Trophoblast cell (in vitro differentiated cells and primary cell): ENCODE data around the gene ZYX.

ENCODE experiments used
- DNase-seq, 2 donors: peaks; one replicate each; pipeline ENCODE4 v3.0.0-alpha.2; 2016
- H2AFZ ChIP-seq: 2 replicates; pipeline ENCODE4 v1.6.1; 2013; ENCODE audit warnings: low read length, moderate library complexity, mild to moderate bottlenecking; ENCODE audit not compliant: insufficient read depth, poor library complexity
- H2AK5ac ChIP-seq: 2 replicates; pipeline ENCODE4 v1.6.1; 2013; ENCODE audit warnings: mild to moderate bottlenecking, low read length
- H2BK120ac ChIP-seq: 2 replicates; pipeline ENCODE4 v1.6.1; 2013; ENCODE audit warnings: low read length, mild to moderate bottlenecking, moderate library complexity; ENCODE audit not compliant: insufficient read depth, poor library complexity
- H2BK12ac ChIP-seq: 2 replicates; pipeline ENCODE4 v1.6.1; 2013; ENCODE audit warnings: mild to moderate bottlenecking, low read length, moderate library complexity
- H2BK5ac ChIP-seq: 2 replicates; pipeline ENCODE4 v1.6.1; 2013; ENCODE audit warnings: low read length, low read depth, moderate library complexity, mild to moderate bottlenecking; ENCODE audit not compliant: poor library complexity
- H3K14ac ChIP-seq: 2 replicates; pipeline ENCODE4 v1.6.1; 2013; ENCODE audit warnings: mild to moderate bottlenecking, low read length
- H3K18ac ChIP-seq: 2 replicates; pipeline ENCODE4 v1.6.1; 2013; ENCODE audit warnings: mild to moderate bottlenecking, low read length
- H3K23ac ChIP-seq: 2 replicates; pipeline ENCODE4 v1.6.1; 2013; ENCODE audit warnings: low read length
- H3K27ac ChIP-seq: 2 replicates; pipeline ENCODE4 v1.5.1; 2013; ENCODE audit warnings: low read depth, mild to moderate bottlenecking, inconsistent platforms, low read length, moderate library complexity
- H3K27me3 ChIP-seq: 2 replicates; pipeline ENCODE4 v1.6.1; 2013; ENCODE audit warnings: inconsistent platforms, mild to moderate bottlenecking, low read length, moderate library complexity; ENCODE audit not compliant: insufficient read depth
- H3K36me3 ChIP-seq, 2 experiments: 1 replicate in 1 of 2; 2 replicates in 1 of 2; pipeline ENCODE4 v1.6.1; 2013; ENCODE audit warnings: low read length in 2 of 2, mild to moderate bottlenecking in 2 of 2, moderate library complexity in 1 of 2; ENCODE audit not compliant: insufficient read depth in 2 of 2, control insufficient read depth in 1 of 2
- H3K4ac ChIP-seq: 2 replicates; pipeline ENCODE4 v1.6.1; 2013; ENCODE audit warnings: low read depth, mild to moderate bottlenecking, low read length, moderate library complexity
- H3K4me1 ChIP-seq, 2 experiments: 1 replicate in 1 of 2; 2 replicates in 1 of 2; pipeline ENCODE4 v1.6.1; 2013; ENCODE audit warnings: low read length in 2 of 2, mild to moderate bottlenecking in 2 of 2, moderate library complexity in 1 of 2; ENCODE audit not compliant: insufficient read depth in 2 of 2, control insufficient read depth in 1 of 2
- H3K4me2 ChIP-seq: 2 replicates; pipeline ENCODE4 v1.6.1; 2013; ENCODE audit warnings: inconsistent platforms, mild to moderate bottlenecking, low read length, moderate library complexity
- H3K4me3 ChIP-seq: 2 replicates; pipeline ENCODE4 v1.5.1; 2013; ENCODE audit warnings: mild to moderate bottlenecking, low read depth, low read length, inconsistent platforms
- H3K79me1 ChIP-seq: one replicate; pipeline ENCODE4 v1.6.1; 2013; ENCODE audit warnings: low read length
- H3K79me2 ChIP-seq: 2 replicates; pipeline ENCODE4 v1.6.1; 2013; ENCODE audit warnings: low read length, mild to moderate bottlenecking; ENCODE audit not compliant: control insufficient read depth, insufficient read depth, poor library complexity
- H3K9ac ChIP-seq: 2 replicates; pipeline ENCODE4 v1.6.1; 2013; ENCODE audit warnings: mild to moderate bottlenecking, low read length
- H3K9me3 ChIP-seq: 2 replicates; pipeline ENCODE4 v1.6.1; 2013; ENCODE audit warnings: low read depth, mild to moderate bottlenecking, control low read depth, inconsistent platforms, low read length; ENCODE audit not compliant: insufficient read depth
- H4K12ac ChIP-seq: 2 replicates; pipeline ENCODE4 v1.6.1; 2013; ENCODE audit warnings: low read depth, mild to moderate bottlenecking, low read length, moderate library complexity
- H4K8ac ChIP-seq: 2 replicates; pipeline ENCODE4 v1.6.1; 2013; ENCODE audit warnings: low read depth, mild to moderate bottlenecking, low read length, moderate library complexity
- H4K91ac ChIP-seq: one replicate; pipeline ENCODE4 v1.6.1; 2013; ENCODE audit warnings: low read depth, mild to moderate bottlenecking, low read length, moderate library complexity
- WGBS: extraction: QIAGEN DNeasy Blood & Tissue Kit; methylation state at CpG from one replicate; pipeline ENCODE4 v1.1.7; 2013; ENCODE audit warnings: missing lambda C conversion rate; ENCODE audit not compliant: insufficient read length, insufficient coverage; ENCODE audit errors: extremely low coverage; 5-methylcytosine and 5-hydroxymethylcytosine counted together

Gene ZYX

DNA sequence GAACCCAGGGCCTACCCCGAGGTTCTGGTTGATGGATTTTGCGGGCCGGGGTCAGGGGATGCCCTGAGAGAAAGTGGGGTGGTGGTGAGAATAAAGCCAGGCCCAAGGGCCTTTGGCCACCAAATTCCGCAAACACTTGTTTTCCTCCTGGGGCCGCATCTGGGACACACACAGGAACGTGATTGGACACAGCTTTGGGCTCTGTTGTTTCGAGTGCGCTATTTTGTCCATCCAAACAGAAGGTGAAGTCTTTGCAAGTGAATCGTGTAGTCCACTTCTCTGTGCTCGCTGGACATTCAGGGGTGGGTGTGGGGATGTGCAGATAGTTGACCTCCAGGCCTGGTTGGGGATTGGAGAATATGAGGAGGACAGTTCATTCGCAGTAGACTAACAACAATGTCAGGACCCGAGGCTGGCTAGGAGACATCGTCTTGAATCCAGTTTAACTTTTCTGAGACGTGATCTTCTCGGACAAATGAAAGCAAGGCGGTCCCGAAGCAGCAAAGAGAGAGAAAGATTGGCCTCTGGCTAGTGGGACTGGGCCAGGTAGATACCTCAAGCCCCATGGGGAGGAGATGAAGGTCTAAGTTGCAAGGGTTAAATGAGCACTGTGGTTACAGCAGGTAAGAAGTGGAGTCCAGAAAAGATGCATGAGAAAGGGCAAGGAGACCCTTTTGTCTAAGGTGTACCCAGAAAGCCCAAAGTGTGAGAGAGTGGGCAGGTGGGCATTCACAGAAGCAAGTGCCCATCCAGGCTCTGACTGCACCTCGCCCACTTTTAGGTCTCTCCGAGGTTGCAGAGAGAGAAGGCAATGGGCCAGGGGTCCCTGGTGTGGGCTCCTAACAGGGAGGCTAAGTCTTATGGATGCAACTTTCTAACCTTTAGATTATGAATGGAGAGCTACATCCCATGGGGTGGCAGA is 17.9 kb upstream of the ZYX start:
- Histone ChIP-seq H2AK5ac (no peak overlapping the region), H2BK120ac (no peak overlapping the region), H3K27me3 (peaks cover 46% of the 10 kb centered on the region), H3K4me2 (peak overlapping the region; percentile 60), H3K4me1 (peaks cover 0 to 5% of the 10 kb centered on the region in 2 experiments), H4K91ac (no peak overlapping the region), H3K4me3 (no peak overlapping the region), H3K36me3 (no peaks in the 10 kb centered on the region), H3K9me3 (peaks cover 2% of the 10 kb centered on the region), H3K79me2 (no peaks in the 10 kb centered on the region), H2BK5ac (no peak overlapping the region), H3K27ac (no peak overlapping the region), H4K12ac (no peak overlapping the region), H3K23ac (no peak overlapping the region), H3K4ac (no peak overlapping the region), H3K18ac (no peak overlapping the region), H2AFZ (no peak overlapping the region), H3K14ac (no peak overlapping the region), H3K9ac (no peak overlapping the region), H4K8ac (no peak overlapping the region), H2BK12ac (no peak overlapping the region), H3K79me1 (no peaks in the 10 kb centered on the region)
- DNase-seq, result no peak
- no CpG with 5 or more reads among the region's 19 CpGs for WGBS

DNA sequence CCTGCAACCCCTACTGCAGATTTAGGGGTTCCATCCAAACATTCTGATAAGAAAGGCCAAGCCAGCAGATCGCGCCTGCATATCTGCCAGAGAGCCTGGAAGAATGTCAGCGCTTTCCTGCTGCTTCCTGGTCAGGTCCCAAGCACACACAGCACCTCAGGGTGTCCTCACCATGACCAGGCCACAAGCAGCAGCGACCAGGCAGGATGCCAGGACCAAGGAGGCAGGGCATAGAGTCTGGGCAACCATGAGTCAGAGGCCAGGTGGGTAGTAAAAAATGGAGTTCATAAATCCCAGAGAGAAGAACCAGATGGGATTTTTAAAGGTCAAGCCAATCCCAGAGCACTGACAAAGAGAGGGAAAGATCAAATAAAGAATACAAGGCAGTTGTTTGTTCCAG is 13.2 kb upstream of the ZYX start:
- Histone ChIP-seq H3K4me2 (no peak overlapping the region), H4K8ac (no peak overlapping the region), H3K79me1 (peaks cover 2% of the 10 kb centered on the region), H3K4me3 (no peak overlapping the region), H3K36me3 (no peaks in the 10 kb centered on the region), H3K9ac (no peak overlapping the region), H3K4me1 (peaks cover 9% of the 10 kb centered on the region in 2 experiments), H4K12ac (no peak overlapping the region), H2BK5ac (no peak overlapping the region), H3K4ac (no peak overlapping the region), H2AFZ (no peak overlapping the region), H2AK5ac (no peak overlapping the region), H2BK12ac (no peak overlapping the region), H3K14ac (no peak overlapping the region), H3K79me2 (no peaks in the 10 kb centered on the region), H3K27me3 (peaks cover 14% of the 10 kb centered on the region), H3K27ac (no peak overlapping the region), H2BK120ac (no peak overlapping the region), H3K18ac (no peak overlapping the region), H3K9me3 (no peaks in the 10 kb centered on the region), H3K23ac (no peak overlapping the region), H4K91ac (no peak overlapping the region)
- WGBS, result no CpG with 5 or more reads among the region's 4 CpGs
- no peak for DNase-seq

DNA sequence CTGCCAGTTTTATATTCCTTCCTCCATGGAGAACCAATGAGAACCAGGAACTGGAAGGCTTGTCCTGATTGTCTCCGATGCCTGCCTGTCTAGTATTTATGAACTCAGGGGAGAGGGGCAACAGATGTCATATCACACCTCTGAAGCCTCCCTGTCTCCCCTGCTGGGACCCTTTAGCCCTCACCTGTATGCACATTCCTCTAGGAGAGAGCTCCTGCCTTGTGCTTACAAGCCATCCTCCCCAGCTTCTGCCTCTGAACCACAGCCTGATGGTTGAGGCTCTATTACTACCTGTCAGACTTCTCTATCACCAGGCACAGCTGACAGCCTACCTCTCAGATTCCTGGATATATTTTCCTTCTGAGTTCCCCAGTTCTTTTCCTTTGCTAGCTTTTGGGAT is 12.8 kb upstream of the ZYX start:
- no CpG with 5 or more reads among the region's 1 CpG for WGBS
- H3K14ac ChIP-seq, result no peak overlapping the region
- H4K8ac ChIP-seq, result no peak overlapping the region

DNA sequence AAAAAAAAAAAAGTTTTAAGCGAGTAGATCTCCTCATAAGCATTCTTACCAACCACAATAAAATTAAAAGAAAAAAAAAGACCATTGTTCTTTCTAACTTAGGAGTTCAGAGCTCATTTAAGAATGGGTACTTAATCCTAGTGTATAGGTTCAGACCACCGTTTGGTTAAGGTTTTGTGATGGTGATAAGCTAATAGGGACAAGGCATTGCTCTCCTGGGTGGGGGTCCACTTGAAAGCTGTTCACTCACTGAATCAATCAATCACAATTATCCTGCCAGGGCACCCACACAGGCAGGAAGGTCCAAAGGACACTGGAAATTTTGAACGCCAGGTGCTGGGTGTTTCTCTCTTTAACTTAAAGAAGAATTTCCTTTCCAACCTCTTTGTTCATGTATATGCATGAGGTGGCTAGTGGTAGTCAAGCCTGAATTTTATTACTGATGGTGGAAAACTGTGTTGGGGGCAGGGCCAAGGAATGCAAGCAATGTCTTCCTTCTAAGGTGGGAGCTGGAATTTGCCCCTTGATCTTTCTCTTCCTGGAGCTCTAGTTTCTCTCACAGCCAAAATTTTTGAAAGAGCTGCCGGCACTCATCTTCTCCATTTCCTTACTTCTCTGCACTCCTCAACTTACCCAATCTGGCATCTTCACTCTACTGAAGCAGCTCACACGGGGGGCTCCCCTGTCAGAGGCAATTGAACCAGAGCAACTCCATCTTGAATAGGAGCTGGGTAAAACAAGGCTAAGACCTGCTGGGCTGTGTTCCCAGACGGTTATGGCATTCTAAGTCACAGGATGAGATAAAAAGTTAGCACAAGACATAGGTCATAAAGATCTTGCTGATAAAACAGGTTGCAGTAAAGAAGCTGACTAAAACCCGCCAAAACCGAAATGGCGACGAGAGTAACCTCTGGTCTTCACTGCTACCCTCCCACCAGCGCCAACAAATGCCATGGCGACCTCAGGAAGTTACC is 11.2 kb upstream of the ZYX start:
- Histone ChIP-seq H4K12ac (no peak overlapping the region), H2BK120ac (peak overlapping the region; percentile 11), H3K9ac (no peak overlapping the region), H3K4me3 (no peak overlapping the region), H3K36me3 (no peaks in the 10 kb centered on the region), H3K14ac (no peak overlapping the region), H3K23ac (no peak overlapping the region), H3K79me2 (no peaks in the 10 kb centered on the region), H3K27ac (peak overlapping the region; percentile 27), H4K8ac (no peak overlapping the region), H3K27me3 (no peaks in the 10 kb centered on the region), H3K9me3 (no peaks in the 10 kb centered on the region), H2AFZ (peak overlapping the region; percentile 10), H2BK12ac (peak overlapping the region; percentile 69), H3K4me1 (peaks cover 9% of the 10 kb centered on the region in 2 experiments), H3K18ac (no peak overlapping the region), H2BK5ac (peak overlapping the region; percentile 39), H3K4ac (no peak overlapping the region), H4K91ac (no peak overlapping the region), H3K79me1 (peaks cover 2% of the 10 kb centered on the region), H3K4me2 (peak overlapping the region; percentile 57), H2AK5ac (no peak overlapping the region)
- no peak for DNase-seq
- WGBS, result no CpG with 5 or more reads among the region's 12 CpGs

More for the DNA sequence above, 12.8 kb upstream of the ZYX start:
- Histone ChIP-seq H3K27ac (no peak overlapping the region), H4K91ac (no peak overlapping the region), H2AFZ (no peak overlapping the region), H2AK5ac (no peak overlapping the region), H3K4me1 (peaks cover 9% of the 10 kb centered on the region in 2 experiments), H3K23ac (no peak overlapping the region), H4K12ac (no peak overlapping the region), H3K9ac (no peak overlapping the region), H3K27me3 (peaks cover 10% of the 10 kb centered on the region), H3K79me1 (peaks cover 2% of the 10 kb centered on the region), H2BK5ac (no peak overlapping the region), H3K36me3 (no peaks in the 10 kb centered on the region), H3K79me2 (no peaks in the 10 kb centered on the region), H2BK12ac (no peak overlapping the region), H3K9me3 (no peaks in the 10 kb centered on the region), H2BK120ac (no peak overlapping the region), H3K18ac (no peak overlapping the region), H3K4me2 (no peak overlapping the region), H3K4me3 (no peak overlapping the region), H3K4ac (no peak overlapping the region)
- no peak for DNase-seq
